Endothelial cell of umbilical vein (primary cell): ENCODE measurements around the gene CYB5A.

Experiments
- CTCF ChIP-seq, 2 donors: IDR thresholded peaks; 1 replicate in 1 of 2; 2 replicates in 1 of 2; pipeline ENCODE4 v1.5.1; 2011; ENCODE audit warnings: low read length in 2 of 2, mild to moderate bottlenecking in 2 of 2, moderate library complexity in 2 of 2, control low read depth in 1 of 2, inconsistent platforms in 1 of 2, low read depth in 1 of 2; ENCODE audit not compliant: insufficient read depth in 1 of 2; ENCODE audit errors: extremely low read depth in 1 of 2
- EZH2 ChIP-seq: IDR thresholded peaks from 2 replicates; pipeline ENCODE4 v1.6.1; 2012; ENCODE audit warnings: borderline replicate concordance, low read depth, mild to moderate bottlenecking, moderate library complexity, low read length, inconsistent platforms; ENCODE audit not compliant: severe bottlenecking
- JUN ChIP-seq: IDR thresholded peaks from 2 replicates; pipeline ENCODE4 v1.6.1; 2011; ENCODE audit warnings: borderline replicate concordance, low read depth; ENCODE audit not compliant: insufficient read length, insufficient read depth
- POLR2A ChIP-seq: IDR thresholded peaks from 2 replicates; pipeline ENCODE4 v1.6.1; 2012; ENCODE audit warnings: low read depth, mild to moderate bottlenecking, control low read depth, low read length

GRCh38 chr18:74252039-74252395, 39.7 kb downstream of the CYB5A start:
- TF ChIP-seq POLR2A (no peak), JUN (no peak), CTCF (IDR thresholded peaks at IDR 0.05; ENCODE audit: extremely low read depth in 1 of 2, insufficient read depth in 1 of 2, low read depth in 1 of 2, low read length in 2 of 2) (no peak), EZH2 (no peak)
